H1 (cell line): ENCODE measurements around the gene C1orf185. TPM values are rescaled to one million over a fixed set of nuclear protein-coding genes. Genes with fewer than 3 reads are reported as not detected.

Experiments used
- CTCF ChIA-PET: fragments of 300-600 bp; sonication (Branson Sonifier 250); formaldehyde crosslinking; loops from one replicate; lab custom pipeline; 2021; ENCODE audit not compliant: partially characterized antibody; lab: Charles Lee
- POLR2A ChIA-PET: fragments of 300-600 bp; sonication (Branson Sonifier 250); formaldehyde crosslinking; loops from one replicate; lab custom pipeline; 2021; ENCODE audit warnings: inconsistent platforms; ENCODE audit not compliant: partially characterized antibody; lab: Charles Lee
- DNase-seq, 2 experiments: peaks; one replicate each; pipeline versions ENCODE4 v3.0.0 to v3.0.0-alpha.2; 2010 to 2022; ENCODE audit warnings: low spot score in 2 of 2, low read depth in 1 of 2, mixed read lengths in 1 of 2
- FAIRE-seq: peaks from 2 replicates; lab custom pipeline; 2011; peaks lifted over from hg19 to GRCh38; lab: Jason Lieb, UNC
- H2AFZ ChIP-seq: 2 replicates; pipeline ENCODE4 v1.8.1; 2012; ENCODE audit warnings: low read length, inconsistent platforms
- H2AK5ac ChIP-seq: 2 replicates; pipeline ENCODE4 v1.6.1; 2013; ENCODE audit warnings: low read depth, low read length
- H2BK120ac ChIP-seq: replicated peaks from 2 replicates; pipeline ENCODE3; 2013; ENCODE audit warnings: low read depth, low read length, inconsistent platforms
- H2BK12ac ChIP-seq: 2 replicates; pipeline ENCODE4 v1.6.1; 2013; ENCODE audit warnings: low read depth, low read length
- H2BK15ac ChIP-seq: 2 replicates; pipeline ENCODE4 v1.6.1; 2013; ENCODE audit warnings: low read length
- H2BK20ac ChIP-seq: 2 replicates; pipeline ENCODE4 v1.6.1; 2013; ENCODE audit warnings: low read length
- H2BK5ac ChIP-seq: 2 replicates; pipeline ENCODE4 v1.6.1; 2013; ENCODE audit warnings: low read depth, low read length
- H3K14ac ChIP-seq: 2 replicates; pipeline ENCODE4 v1.6.1; 2013; ENCODE audit warnings: inconsistent platforms; ENCODE audit not compliant: insufficient read length
- H3K18ac ChIP-seq: 2 replicates; pipeline ENCODE4 v1.6.1; 2013; ENCODE audit warnings: low read length; ENCODE audit errors: extremely low read depth
- H3K23ac ChIP-seq: 2 replicates; pipeline ENCODE4 v1.6.1; 2013; ENCODE audit warnings: inconsistent platforms; ENCODE audit not compliant: insufficient read length
- H3K23me2 ChIP-seq: 2 replicates; pipeline ENCODE4 v1.6.1; 2013; ENCODE audit warnings: low read depth, low read length
- H3K27ac ChIP-seq: 2 replicates; pipeline ENCODE4 v1.6.1; 2011; ENCODE audit warnings: low read depth, low read length, inconsistent platforms
- H3K27me3 ChIP-seq, 4 experiments: replicated peaks in 1 of 4; 1 replicate in 1 of 4; 2 replicates in 3 of 4; pipeline versions ENCODE4 v1.6.1 to v1.8.1; 2011 to 2013; ENCODE audit warnings: low read length in 3 of 4, mild to moderate bottlenecking in 3 of 4, inconsistent platforms in 2 of 4, mixed read lengths in 2 of 4, moderate library complexity in 1 of 4; ENCODE audit not compliant: control insufficient read depth in 3 of 4, insufficient read depth in 3 of 4; ENCODE audit errors: extremely low read depth in 1 of 4
- H3K36me3 ChIP-seq, 4 experiments: 2 replicates each; pipeline versions ENCODE4 v1.6.1 to v1.8.1; 2011 to 2013; ENCODE audit warnings: mild to moderate bottlenecking in 4 of 4, low read length in 3 of 4, moderate library complexity in 2 of 4, control low read depth in 1 of 4, inconsistent platforms in 1 of 4; ENCODE audit not compliant: insufficient read depth in 4 of 4, control insufficient read depth in 2 of 4
- H3K4ac ChIP-seq: replicated peaks from 2 replicates; pipeline ENCODE3; 2013; ENCODE audit warnings: low read length, low read depth, mixed read lengths, inconsistent platforms; ENCODE audit not compliant: insufficient read length
- H3K4me1 ChIP-seq, 4 experiments: replicated peaks in 1 of 4; 1 replicate in 1 of 4; 2 replicates in 3 of 4; pipeline versions ENCODE4 v1.6.1 to v1.8.1; 2011 to 2013; ENCODE audit warnings: low read length in 3 of 4, inconsistent platforms in 2 of 4, mixed read lengths in 1 of 4; ENCODE audit not compliant: insufficient read depth in 4 of 4, control insufficient read depth in 3 of 4
- H3K4me2 ChIP-seq, 2 experiments: 2 replicates each; pipeline versions ENCODE4 v1.6.1 to v1.8.1; 2011 to 2013; ENCODE audit warnings: low read depth in 2 of 2, low read length in 2 of 2, control low read depth in 1 of 2, inconsistent platforms in 1 of 2, mild to moderate bottlenecking in 1 of 2; ENCODE audit not compliant: insufficient read depth in 1 of 2
- H3K4me3 ChIP-seq, 4 experiments: fragments of 200-600, 300-600 bp in 1 of 4; sonication (generic), shearing (Covaris generic), sonication (Bioruptor Twin) in 1 of 4; 2 replicates each; pipeline versions ENCODE4 v1.5.1 to v1.8.1; 2011 to 2016; ENCODE audit warnings: low read length in 4 of 4, low read depth in 3 of 4, control low read depth in 2 of 4, inconsistent platforms in 2 of 4, mild to moderate bottlenecking in 2 of 4, mixed read lengths in 1 of 4, moderate library complexity in 1 of 4; ENCODE audit not compliant: insufficient read depth in 2 of 4; ENCODE audit errors: extremely low read depth in 1 of 4
- H3K56ac ChIP-seq: replicated peaks from 2 replicates; pipeline ENCODE3; 2013; ENCODE audit warnings: low read depth, mild to moderate bottlenecking, mixed read lengths, low read length, inconsistent platforms; ENCODE audit not compliant: insufficient read length
- H3K79me1 ChIP-seq: 2 replicates; pipeline ENCODE4 v1.6.1; 2013; ENCODE audit warnings: low read depth, low read length, control low read depth
- H3K79me2 ChIP-seq, 2 experiments: 2 replicates each; pipeline versions ENCODE4 v1.6.1 to v1.8.1; 2012 to 2013; ENCODE audit warnings: low read length in 2 of 2, mild to moderate bottlenecking in 2 of 2, inconsistent platforms in 1 of 2; ENCODE audit not compliant: insufficient read depth in 2 of 2, control insufficient read depth in 1 of 2
- H3K9ac ChIP-seq, 4 experiments: replicated peaks in 1 of 4; 1 replicate in 1 of 4; 2 replicates in 3 of 4; pipeline versions ENCODE4 v1.6.1 to v1.8.1; 2011 to 2013; ENCODE audit warnings: low read depth in 3 of 4, low read length in 3 of 4, control low read depth in 2 of 4, mild to moderate bottlenecking in 2 of 4, moderate library complexity in 2 of 4, inconsistent platforms in 1 of 4; ENCODE audit errors: extremely low read depth in 1 of 4
- H3K9me3 ChIP-seq, 2 experiments: 2 replicates each; pipeline versions ENCODE4 v1.6.1 to v1.8.1; 2012 to 2013; ENCODE audit warnings: mild to moderate bottlenecking in 2 of 2, moderate library complexity in 2 of 2, control low read depth in 1 of 2, inconsistent platforms in 1 of 2, low read depth in 1 of 2, low read length in 1 of 2, mixed read lengths in 1 of 2; ENCODE audit not compliant: insufficient read depth in 2 of 2
- H4K20me1 ChIP-seq, 2 experiments: replicated peaks in 1 of 2; 2 replicates each; pipeline versions ENCODE3 to v1.8.1; 2011 to 2013; ENCODE audit warnings: inconsistent platforms in 2 of 2, low read length in 2 of 2, mild to moderate bottlenecking in 1 of 2; ENCODE audit not compliant: insufficient read depth in 2 of 2, control insufficient read depth in 1 of 2
- H4K5ac ChIP-seq: 2 replicates; pipeline ENCODE4 v1.6.1; 2013; ENCODE audit warnings: low read length, low read depth, mixed read lengths, inconsistent platforms; ENCODE audit not compliant: insufficient read length
- H4K8ac ChIP-seq: 2 replicates; pipeline ENCODE4 v1.8.0; 2013; ENCODE audit warnings: mild to moderate bottlenecking, moderate library complexity, low read length, inconsistent platforms; ENCODE audit not compliant: insufficient read depth; ENCODE audit errors: extremely low read depth
- H4K91ac ChIP-seq: replicated peaks from 2 replicates; pipeline ENCODE3; 2013; ENCODE audit warnings: low read length, mixed read lengths, inconsistent platforms; ENCODE audit not compliant: insufficient read length
- ATF3 ChIP-seq: IDR thresholded peaks from 2 replicates; pipeline ENCODE4 v1.6.1; 2011; ENCODE audit warnings: low read depth, mild to moderate bottlenecking, low read length; ENCODE audit not compliant: insufficient read depth
- CEBPB ChIP-seq: IDR thresholded peaks from 2 replicates; pipeline ENCODE4 v1.6.1; 2012; ENCODE audit warnings: low read depth, low read length
- CTBP2 ChIP-seq: IDR thresholded peaks from 2 replicates; pipeline ENCODE4 v1.7.0; 2011; ENCODE audit warnings: borderline replicate concordance, mild to moderate bottlenecking, moderate library complexity, mixed read lengths, low read length; ENCODE audit not compliant: insufficient read depth, insufficient read length
- EZH2 ChIP-seq: fragments of 200-600 bp; sonication (generic); IDR thresholded peaks from 2 replicates; pipeline ENCODE4 v1.7.1; 2012; ENCODE audit warnings: low read depth, mild to moderate bottlenecking, moderate library complexity, low read length, inconsistent platforms; ENCODE audit not compliant: severe bottlenecking
- HDAC2 ChIP-seq, 2 experiments: fragments of 300-600 bp in 1 of 2; sonication (generic) in 1 of 2; IDR thresholded peaks; 2 replicates each; pipeline ENCODE4 v1.6.1; 2011 to 2012; ENCODE audit warnings: low read depth in 2 of 2, low read length in 2 of 2, mild to moderate bottlenecking in 2 of 2, moderate library complexity in 2 of 2, borderline replicate concordance in 1 of 2, inconsistent platforms in 1 of 2
- JUN ChIP-seq: IDR thresholded peaks from 2 replicates; pipeline ENCODE4 v1.6.1; 2011; ENCODE audit warnings: low read depth, mild to moderate bottlenecking, improper control_type of control experiment, low read length
- JUND ChIP-seq: IDR thresholded peaks from 2 replicates; pipeline ENCODE4 v1.6.1; 2011; ENCODE audit warnings: mild to moderate bottlenecking, improper control_type of control experiment, low read length
- KDM4A ChIP-seq: IDR thresholded peaks from one replicate; pipeline ENCODE4 v1.7.1; 2012; ENCODE audit warnings: low read depth, mild to moderate bottlenecking, moderate library complexity, low read length, inconsistent platforms; ENCODE audit not compliant: severe bottlenecking
- NRF1 ChIP-seq: IDR thresholded peaks from 2 replicates; pipeline ENCODE4 v1.6.1; 2011; ENCODE audit warnings: mild to moderate bottlenecking, low read depth, low read length, improper control_type of control experiment
- PHF8 ChIP-seq: fragments of 200-600 bp; sonication (generic); conservative IDR thresholded peaks from 2 replicates; pipeline ENCODE4 v1.7.1; 2012; ENCODE audit warnings: low read depth, mild to moderate bottlenecking, inconsistent platforms, low read length, moderate library complexity
- POLR2A ChIP-seq, 2 experiments: IDR thresholded peaks; 1 replicate in 1 of 2; 2 replicates in 1 of 2; pipeline ENCODE4 v1.6.1; 2011; ENCODE audit warnings: low read depth in 2 of 2, low read length in 2 of 2, mild to moderate bottlenecking in 2 of 2; ENCODE audit errors: control extremely low read depth in 1 of 2
- SP2 ChIP-seq: IDR thresholded peaks from 2 replicates; pipeline ENCODE4 v1.6.1; 2012; ENCODE audit warnings: mild to moderate bottlenecking, low read length, inconsistent platforms
- TBP ChIP-seq: IDR thresholded peaks from 2 replicates; pipeline ENCODE4 v1.6.1; 2011; ENCODE audit warnings: low read depth, low read length, improper control_type of control experiment
- USF2 ChIP-seq: IDR thresholded peaks from 2 replicates; pipeline ENCODE4 v1.6.1; 2011; ENCODE audit warnings: low read length, improper control_type of control experiment
- polyA plus RNA-seq, 7 experiments: library from polyadenylated mRNA; depleted of rRNA in 3 of 7; stranded (reverse) in 5 of 7; unstranded in 2 of 7; fragments of >200 nt in 5 of 7; fragments of 200-250 nt in 2 of 7; gene quantifications; 1 replicate in 5 of 7; 2 replicates in 1 of 7; 4 replicates in 1 of 7; pipeline versions ENCODE4 v1.2.1 to v1.2.3, GENCODE V29; 2011 to 2013; ENCODE audit warnings: missing spikeins in 2 of 7, mixed read lengths in 2 of 7
- total RNA-seq: library from RNA; stranded (reverse); fragmentation: NEBNext Ultra II Directional; extraction: Animal tissue kit (Norgen Biotek cat#: 25700); gene quantifications from 2 replicates; pipeline ENCODE4 v1.2.1, GENCODE V29; 2021

The C1orf185 gene
- total and polyA plus RNA-seq, 2 of the 8 experiments (the other 6 are each of a cell fraction or from before 2014, with no cell fraction given) = not detected

- POLR2A ChIA-PET = no interaction called here
- Histone ChIP-seq H3K79me1 (no peaks in the 10 kb centered on the region), H3K4me3 (no peak overlapping the region), H3K9me3 (no peaks in the 10 kb centered on the region; a peak in 1 of 4 replicates), H2AFZ (no peak overlapping the region), H3K18ac (no peak overlapping the region), H3K9ac (no peak overlapping the region), H3K14ac (no peak overlapping the region), H3K4me1 (no peaks in the 10 kb centered on the region), H2BK20ac (no peak overlapping the region), H3K23ac (no peak overlapping the region), H4K20me1 (no peaks in the 10 kb centered on the region), H2BK120ac (no peak overlapping the region), H3K4ac (no peak overlapping the region), H3K36me3 (no peaks in the 10 kb centered on the region), H3K27ac (no peak overlapping the region), H2BK12ac (no peak overlapping the region), H2BK15ac (no peak overlapping the region), H2AK5ac (no peak overlapping the region), H4K5ac (no peak overlapping the region), H3K4me2 (no peak overlapping the region), H2BK5ac (no peak overlapping the region), H4K8ac (no peak overlapping the region), H3K23me2 (peaks cover 2% of the 10 kb centered on the region; the same call in 1 of the 2 replicates), H3K56ac (no peak overlapping the region), H3K79me2 (no peaks in the 10 kb centered on the region), H4K91ac (no peak overlapping the region), H3K27me3 (no peaks in the 10 kb centered on the region)
- FAIRE-seq (no peak), DNase-seq (no peak)
- CTCF ChIA-PET = interaction anchor here (1.0 to 1.6 kb wide), 2 partner anchors 11 to 296 kb away, joined by 5 read pairs; no protein-coding TSS in a partner anchor
- no peak for TF ChIP-seq CTBP2
- no peak for TF ChIP-seq ATF3
- TF ChIP-seq KDM4A = no peak
- TF ChIP-seq JUND = no peak
- no peak for TF ChIP-seq NRF1
- no peak for TF ChIP-seq USF2
- no peak for TF ChIP-seq TBP
- TF ChIP-seq PHF8 = no peak
- TF ChIP-seq EZH2 = no peak
- TF ChIP-seq CEBPB = no peak
- no peak for TF ChIP-seq POLR2A (IDR thresholded peaks at IDR 0.05; ENCODE audit: control extremely low read depth in 1 of 2, low read depth in 2 of 2, low read length in 2 of 2)
- no peak for TF ChIP-seq SP2
- TF ChIP-seq JUN = no peak
- TF ChIP-seq HDAC2 (IDR thresholded peaks at IDR 0.05; ENCODE audit: borderline replicate concordance in 1 of 2, low read depth in 2 of 2, low read length in 2 of 2) = no peak
Observed at GRCh38 chr1:51070011-51070410, 32.0 kb upstream of the C1orf185 start.
